ENCODE results near the gene SLC25A46.

Gene SLC25A46

DNA sequence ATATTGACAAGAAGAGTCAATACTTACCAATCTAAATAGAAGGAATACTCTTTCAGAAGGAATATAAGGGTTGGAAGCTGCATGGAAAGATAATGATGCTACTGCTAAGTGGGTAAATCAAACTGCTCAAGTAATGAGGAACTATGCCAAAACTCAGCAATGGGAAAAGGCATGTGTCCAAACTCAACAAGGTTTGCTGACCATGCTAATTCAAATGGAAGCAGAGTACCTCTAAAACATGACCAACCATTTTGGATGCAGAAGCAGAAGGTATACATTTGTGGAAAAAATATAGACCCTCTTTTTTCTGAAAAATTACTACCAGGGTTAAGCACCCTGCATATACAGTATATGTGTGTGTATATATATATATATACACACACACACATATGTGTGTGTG is 33.5 kb upstream of the SLC25A46 start:
- ChIA-PET CTCF (no interaction called here), POLR2A (no interaction called here)
- no peak for TF ChIP-seq HDGF (IDR thresholded peaks at IDR 0.05; ENCODE audit: borderline replicate concordance)
- TF ChIP-seq ZNF384 (IDR thresholded peaks at IDR 0.05): no peak
- TF ChIP-seq BHLHE40 (IDR thresholded peaks at IDR 0.05; ENCODE audit: borderline replicate concordance): no peak
- TF ChIP-seq NFRKB (IDR thresholded peaks at IDR 0.05): no peak
- TF ChIP-seq FOXM1 (IDR thresholded peaks at IDR 0.05; ENCODE audit: borderline replicate concordance): no peak
- no peak for TF ChIP-seq CTBP1 (IDR thresholded peaks at IDR 0.05; ENCODE audit: borderline replicate concordance)
- TF ChIP-seq ARNT (IDR thresholded peaks at IDR 0.05): no peak
- no peak for TF ChIP-seq SUZ12 (IDR thresholded peaks at IDR 0.05)
- no peak for TF ChIP-seq LEF1 (IDR thresholded peaks at IDR 0.05; ENCODE audit: borderline replicate concordance)
- TF ChIP-seq FOXK2 (IDR thresholded peaks at IDR 0.05): no peak
- no peak for TF ChIP-seq L3MBTL2 (conservative IDR thresholded peaks at IDR 0.05)
- TF ChIP-seq FOXA1 (IDR thresholded peaks at IDR 0.05): no peak
- TF ChIP-seq, protein P1, sequence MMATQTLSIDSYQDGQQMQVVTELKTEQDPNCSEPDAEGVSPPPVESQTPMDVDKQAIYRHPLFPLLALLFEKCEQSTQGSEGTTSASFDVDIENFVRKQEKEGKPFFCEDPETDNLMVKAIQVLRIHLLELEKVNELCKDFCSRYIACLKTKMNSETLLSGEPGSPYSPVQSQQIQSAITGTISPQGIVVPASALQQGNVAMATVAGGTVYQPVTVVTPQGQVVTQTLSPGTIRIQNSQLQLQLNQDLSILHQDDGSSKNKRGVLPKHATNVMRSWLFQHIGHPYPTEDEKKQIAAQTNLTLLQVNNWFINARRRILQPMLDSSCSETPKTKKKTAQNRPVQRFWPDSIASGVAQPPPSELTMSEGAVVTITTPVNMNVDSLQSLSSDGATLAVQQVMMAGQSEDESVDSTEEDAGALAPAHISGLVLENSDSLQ (IDR thresholded peaks at IDR 0.05): no peak
- no peak for DNase-seq (ENCODE audit: extremely low spot score)

DNA sequence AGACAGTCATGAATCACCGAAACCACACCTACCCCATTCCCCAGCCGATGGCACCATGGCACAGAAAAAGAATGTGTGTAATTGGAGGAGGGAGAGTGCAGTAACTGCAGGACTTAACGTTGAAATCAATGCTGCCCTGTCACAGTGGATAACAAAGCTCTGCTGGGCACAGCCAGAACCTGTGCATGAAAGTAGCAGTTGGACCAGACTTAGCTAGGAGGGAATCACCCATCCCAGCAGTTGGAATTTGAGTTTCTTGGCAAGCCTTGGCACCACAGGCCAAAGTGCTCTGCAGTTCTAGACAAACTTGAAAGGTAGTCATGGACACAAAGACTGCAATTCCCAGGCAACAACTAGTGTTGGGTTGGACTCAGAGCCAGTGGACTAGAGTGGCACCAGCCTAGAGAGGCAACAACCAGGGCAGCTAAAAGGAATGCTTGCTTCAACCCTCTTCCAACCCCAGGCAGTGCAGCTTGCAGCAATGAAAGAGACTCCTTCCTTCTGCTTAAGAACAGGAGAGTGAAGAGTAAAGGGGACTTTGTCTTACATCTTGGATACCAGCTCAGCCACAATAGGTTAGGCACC is 31.5 kb upstream of the SLC25A46 start:
- ChIA-PET CTCF (no interaction called here), POLR2A (no interaction called here)
- TF ChIP-seq NFRKB (IDR thresholded peaks at IDR 0.05) (no peak), ELF4 (IDR thresholded peaks at IDR 0.05) (no peak), ARNT (IDR thresholded peaks at IDR 0.05) (no peak), BHLHE40 (IDR thresholded peaks at IDR 0.05; ENCODE audit: borderline replicate concordance) (no peak), L3MBTL2 (conservative IDR thresholded peaks at IDR 0.05) (no peak), HDGF (IDR thresholded peaks at IDR 0.05; ENCODE audit: borderline replicate concordance) (no peak)
- DNase-seq (ENCODE audit: extremely low spot score): no peak

DNA sequence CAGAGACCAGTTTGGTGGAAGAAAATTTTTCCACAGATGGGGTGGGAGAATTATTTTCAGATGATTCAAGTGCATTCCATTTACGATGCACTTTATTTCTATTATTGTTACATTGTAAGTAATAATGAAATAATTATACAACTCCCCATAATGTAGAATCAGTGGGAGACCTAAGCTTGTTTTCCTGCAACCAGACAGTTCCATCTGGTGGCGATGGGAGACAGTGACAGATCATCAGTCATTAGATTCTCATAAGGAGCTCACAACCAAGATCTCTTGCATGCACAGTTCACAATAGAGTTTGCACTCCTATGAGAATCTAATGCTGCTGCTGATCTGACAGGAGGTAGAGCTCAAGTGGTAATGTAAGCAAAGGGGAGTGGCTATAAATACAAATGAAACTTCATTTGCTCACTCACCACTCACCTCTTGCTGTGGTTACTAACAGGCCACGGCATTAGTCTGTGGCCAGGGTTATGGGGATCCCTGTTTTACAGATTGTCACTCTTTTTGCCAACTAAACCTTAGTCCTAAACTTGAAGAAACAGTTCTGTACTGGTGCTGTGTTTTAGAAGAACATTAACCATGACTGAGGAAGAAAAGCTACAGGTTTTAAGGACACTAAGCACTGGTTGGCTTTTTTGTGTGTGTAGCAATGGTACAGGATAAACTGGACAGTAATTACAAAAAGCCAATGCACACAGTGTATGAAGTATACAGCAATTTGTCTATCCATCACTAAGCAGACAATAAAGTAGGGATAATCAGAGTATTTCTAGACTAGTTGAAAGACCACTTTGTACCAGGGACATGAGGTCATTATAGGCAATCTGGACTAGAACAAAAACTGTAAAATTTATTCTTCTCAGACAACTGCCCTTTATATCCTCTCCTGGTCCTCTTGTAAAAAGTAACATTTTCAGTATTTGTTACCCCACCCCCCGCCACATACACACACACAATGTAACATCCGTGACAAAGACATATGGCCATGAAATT is 22.3 kb upstream of the SLC25A46 start:
- CTCF ChIA-PET: no interaction called here
- POLR2A ChIA-PET: no interaction called here
- no peak for TF ChIP-seq FOXA1 (IDR thresholded peaks at IDR 0.05)
- TF ChIP-seq ELF4 (IDR thresholded peaks at IDR 0.05): no peak
- TF ChIP-seq TARDBP (IDR thresholded peaks at IDR 0.05): no peak
- no peak for TF ChIP-seq HDGF (IDR thresholded peaks at IDR 0.05; ENCODE audit: borderline replicate concordance)
- TF ChIP-seq ARNT (IDR thresholded peaks at IDR 0.05): no peak
- no peak for TF ChIP-seq NFRKB (IDR thresholded peaks at IDR 0.05)
- no peak for TF ChIP-seq L3MBTL2 (conservative IDR thresholded peaks at IDR 0.05)
- no peak for TF ChIP-seq SUZ12 (IDR thresholded peaks at IDR 0.05)
- no peak for TF ChIP-seq SP1 (IDR thresholded peaks at IDR 0.05)
- no peak for TF ChIP-seq ZNF384 (IDR thresholded peaks at IDR 0.05)
- TF ChIP-seq BHLHE40 (IDR thresholded peaks at IDR 0.05; ENCODE audit: borderline replicate concordance): no peak
- no peak for TF ChIP-seq LEF1 (IDR thresholded peaks at IDR 0.05; ENCODE audit: borderline replicate concordance)
- TF ChIP-seq CTBP1 (IDR thresholded peaks at IDR 0.05; ENCODE audit: borderline replicate concordance): no peak
- TF ChIP-seq FOXK2 (IDR thresholded peaks at IDR 0.05): no peak
- TF ChIP-seq, protein P1 (IDR thresholded peaks at IDR 0.05): no peak
- no peak for TF ChIP-seq FOXM1 (IDR thresholded peaks at IDR 0.05; ENCODE audit: borderline replicate concordance)
- DNase-seq (ENCODE audit: extremely low spot score): no peak

DNA sequence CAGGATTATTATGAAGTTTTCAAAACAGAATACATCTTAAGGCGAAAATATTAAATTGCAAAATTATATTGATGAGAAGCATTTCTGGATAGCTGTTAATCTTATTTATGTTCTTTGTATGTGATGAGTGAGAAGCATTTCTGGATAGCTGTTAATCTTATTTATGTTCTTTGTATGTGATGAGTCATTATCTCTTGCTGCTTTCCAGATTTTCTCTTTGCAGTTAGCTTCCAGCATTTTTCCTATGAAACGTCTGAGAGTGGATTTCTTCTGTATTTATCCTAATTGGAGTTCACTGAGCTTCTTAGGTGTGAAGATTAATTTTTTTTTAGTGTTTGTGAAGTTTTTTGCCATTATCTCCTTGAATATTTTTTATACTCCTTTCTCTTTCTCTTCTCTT is 20.5 kb upstream of the SLC25A46 start:
- ChIA-PET CTCF (no interaction called here), POLR2A (no interaction called here)
- TF ChIP-seq ZNF384 (IDR thresholded peaks at IDR 0.05) (no peak), FOXK2 (IDR thresholded peaks at IDR 0.05) (no peak), FOXM1 (IDR thresholded peaks at IDR 0.05; ENCODE audit: borderline replicate concordance) (no peak), LEF1 (IDR thresholded peaks at IDR 0.05; ENCODE audit: borderline replicate concordance) (no peak), SP1 (IDR thresholded peaks at IDR 0.05) (no peak), FOXA1 (IDR thresholded peaks at IDR 0.05) (no peak), TARDBP (IDR thresholded peaks at IDR 0.05) (no peak), HDGF (IDR thresholded peaks at IDR 0.05; ENCODE audit: borderline replicate concordance) (no peak), SUZ12 (IDR thresholded peaks at IDR 0.05) (no peak), ELF4 (IDR thresholded peaks at IDR 0.05) (no peak), CTBP1 (IDR thresholded peaks at IDR 0.05; ENCODE audit: borderline replicate concordance) (no peak), NFRKB (IDR thresholded peaks at IDR 0.05) (no peak), L3MBTL2 (conservative IDR thresholded peaks at IDR 0.05) (no peak), ARNT (IDR thresholded peaks at IDR 0.05) (no peak)
- TF ChIP-seq, protein P1 (IDR thresholded peaks at IDR 0.05): no peak
- no peak for DNase-seq (ENCODE audit: extremely low spot score)

DNA sequence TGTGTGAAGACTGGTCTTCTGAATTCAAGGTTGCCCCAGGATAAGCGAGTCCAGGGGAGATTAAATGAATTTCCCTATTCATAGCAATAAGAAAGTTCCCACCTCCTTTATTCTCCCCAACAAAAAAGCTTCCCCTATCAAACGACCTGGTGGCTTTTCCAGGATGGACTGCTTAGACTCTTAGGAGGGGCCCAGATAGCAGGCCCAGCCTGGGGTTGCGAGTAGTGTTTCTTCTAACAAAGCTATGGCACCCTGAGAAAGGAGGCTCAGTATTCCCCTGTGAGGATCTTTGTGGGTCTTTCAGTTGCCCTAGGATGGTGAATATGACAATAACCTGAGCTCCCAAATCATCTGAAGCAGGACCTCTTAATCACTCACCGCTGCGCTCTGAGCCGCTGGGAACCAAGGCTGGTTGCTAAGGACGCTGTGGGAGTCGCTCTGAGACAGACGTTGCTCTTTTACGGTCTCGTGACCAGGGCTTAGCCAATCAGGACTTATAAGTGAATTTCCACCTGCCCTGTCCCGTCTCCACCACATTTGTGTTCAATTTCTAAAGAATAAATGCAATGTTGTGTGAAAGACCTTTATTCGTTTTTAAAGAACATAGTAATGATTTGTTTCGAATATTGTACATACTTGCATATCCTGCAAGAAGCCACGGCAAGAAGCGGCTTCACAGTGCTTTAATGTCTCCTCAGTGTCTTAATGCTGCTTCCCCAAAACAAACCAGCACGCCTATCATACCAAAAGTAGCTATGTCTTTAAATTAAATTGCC is 12.4 kb upstream of the SLC25A46 start, which contains the start of gene TMEM232:
Gene TMEM232, minus strand, starts transcription at position 423 of the 776 bp plus-strand sequence. CDS start 59,319 bp downstream, outside the sequence.
- ChIA-PET CTCF (no interaction called here), POLR2A (no interaction called here)
- TF ChIP-seq TARDBP (IDR thresholded peaks at IDR 0.05) (no peak), ARNT (IDR thresholded peaks at IDR 0.05) (no peak), L3MBTL2 (conservative IDR thresholded peaks at IDR 0.05) (no peak), FOXK2 (IDR thresholded peaks at IDR 0.05) (no peak), FOXA1 (IDR thresholded peaks at IDR 0.05) (no peak), ZNF384 (IDR thresholded peaks at IDR 0.05) (no peak), BHLHE40 (IDR thresholded peaks at IDR 0.05; ENCODE audit: borderline replicate concordance) (no peak), SP1 (IDR thresholded peaks at IDR 0.05) (no peak), SUZ12 (IDR thresholded peaks at IDR 0.05) (no peak), FOXM1 (IDR thresholded peaks at IDR 0.05; ENCODE audit: borderline replicate concordance) (no peak), LEF1 (IDR thresholded peaks at IDR 0.05; ENCODE audit: borderline replicate concordance) (no peak), CTBP1 (IDR thresholded peaks at IDR 0.05; ENCODE audit: borderline replicate concordance) (no peak), ELF4 (IDR thresholded peaks at IDR 0.05) (no peak), NFRKB (IDR thresholded peaks at IDR 0.05) (no peak)
- TF ChIP-seq, protein P1 (IDR thresholded peaks at IDR 0.05): no peak
- DNase-seq (ENCODE audit: extremely low spot score): no peak
